Frontal cortex (tissue), 4 donors: ENCODE data around the gene KCNJ10. TPM values are rescaled to one million over a fixed set of nuclear protein-coding genes. Genes with fewer than 3 reads are reported as not detected.

Source experiments
- DNase-seq, 2 donors: peaks; one replicate each; pipeline ENCODE4 v3.0.0; 2012; ENCODE audit warnings: low spot score in 2 of 2
- FAIRE-seq: peaks from 2 replicates; lab custom pipeline; 2012; peaks lifted over from hg19 to GRCh38; lab: Jason Lieb, UNC
- total RNA-seq: library from RNA; depleted of rRNA; stranded (reverse); fragments of >200 nt; gene quantifications from one replicate; pipeline ENCODE4 v1.2.3, GENCODE V29; 2014
- donor health status: control.
- donor health status: control.
- donor health status: control.

KCNJ10 gene
- total RNA-seq, 1 donor from 2014 or later, result 1.6 TPM

- FAIRE-seq (no peak), DNase-seq (no peak)
Observed at GRCh38 chr1:159979257-159979656, 90.7 kb downstream of the KCNJ10 start.

GRCh38 chr1:159978107-159978398 is 91.9 kb downstream of the KCNJ10 start:
- FAIRE-seq (no peak), DNase-seq (no peak)

GRCh38 chr1:159977364-159978106 is 92.4 kb downstream of the KCNJ10 start:
- DNase-seq (no peak), FAIRE-seq (no peak)

- DNase-seq (no peak), FAIRE-seq (no peak)
Observed at GRCh38 chr1:159974350-159974965, 95.5 kb downstream of the KCNJ10 start.

- DNase-seq, result no peak
- no peak for FAIRE-seq
Observed at GRCh38 chr1:159973350-159973940, 96.5 kb downstream of the KCNJ10 start.

- DNase-seq (no peak), FAIRE-seq (no peak)
Observed at GRCh38 chr1:159972443-159973205, 97.3 kb downstream of the KCNJ10 start.

GRCh38 chr1:159970932-159971342 is 99.0 kb downstream of the KCNJ10 start:
- DNase-seq, result no peak
- no peak for FAIRE-seq

- FAIRE-seq, result no peak
- no peak for DNase-seq
Observed at GRCh38 chr1:159968901-159969300, 101.1 kb downstream of the KCNJ10 start.

GRCh38 chr1:159965263-159965662 is 104.7 kb downstream of the KCNJ10 start:
- DNase-seq (no peak), FAIRE-seq (no peak)

- FAIRE-seq (no peak), DNase-seq (no peak)
Observed at GRCh38 chr1:159964144-159964543, 105.8 kb downstream of the KCNJ10 start.

GRCh38 chr1:159962176-159962575 is 107.8 kb downstream of the KCNJ10 start:
- FAIRE-seq (no peak), DNase-seq (no peak)

- DNase-seq, result no peak
- no peak for FAIRE-seq
Observed at GRCh38 chr1:159961636-159962035, 108.3 kb downstream of the KCNJ10 start.

GRCh38 chr1:159960721-159961381 is 109.1 kb downstream of the KCNJ10 start:
- FAIRE-seq, result no peak
- DNase-seq, result no peak

- FAIRE-seq, result no peak
- DNase-seq, result no peak
Observed at GRCh38 chr1:159959451-159959850, 110.5 kb downstream of the KCNJ10 start.

GRCh38 chr1:159958719-159959380 is 111.1 kb downstream of the KCNJ10 start:
- FAIRE-seq, result no peak

GRCh38 chr1:159957824-159958268 is 112.1 kb downstream of the KCNJ10 start:
- DNase-seq (no peak), FAIRE-seq (no peak)

More at GRCh38 chr1:159958719-159959380, 111.1 kb downstream of the KCNJ10 start:
- DNase-seq, result no peak

- no peak for FAIRE-seq
- DNase-seq, result no peak
Observed at GRCh38 chr1:159955456-159955855, 114.5 kb downstream of the KCNJ10 start.

- DNase-seq (no peak), FAIRE-seq (no peak)
Observed at GRCh38 chr1:159953536-159954515, 116.1 kb downstream of the KCNJ10 start, which contains the start of gene SLAMF9. SLAMF9 (minus strand) TSS chr1:159954237; CDS start chr1:159954137, 100 bp downstream.
